Osteocyte (in vitro differentiated cells): ENCODE data around the gene TMEM106C. TPM values are rescaled to one million over a fixed set of nuclear protein-coding genes. Genes with fewer than 3 reads are reported as not detected.

ENCODE experiments used
- DNase-seq: peaks from one replicate; pipeline ENCODE4 v3.0.0; 2021; ENCODE audit warnings: mixed read lengths; ENCODE audit not compliant: unreplicated experiment; ENCODE audit errors: extremely low spot score
- H3K27ac Mint-ChIP-seq: one replicate; pipeline ENCODE4 v1.8.0; 2021; ENCODE audit warnings: mild to moderate bottlenecking, mixed read lengths; ENCODE audit not compliant: unreplicated experiment
- H3K27me3 Mint-ChIP-seq: one replicate; pipeline ENCODE4 v1.8.0; 2021; ENCODE audit warnings: mixed read lengths; ENCODE audit not compliant: unreplicated experiment
- H3K36me3 Mint-ChIP-seq: one replicate; pipeline ENCODE4 v1.8.0; 2021; ENCODE audit warnings: mixed read lengths; ENCODE audit not compliant: unreplicated experiment
- H3K4me1 Mint-ChIP-seq: one replicate; pipeline ENCODE4 v1.8.0; 2021; ENCODE audit warnings: mixed read lengths; ENCODE audit not compliant: unreplicated experiment
- H3K4me3 Mint-ChIP-seq: one replicate; pipeline ENCODE4 v1.8.0; 2021; ENCODE audit warnings: mild to moderate bottlenecking, moderate library complexity, mixed read lengths; ENCODE audit not compliant: unreplicated experiment
- H3K9me3 Mint-ChIP-seq: one replicate; pipeline ENCODE4 v1.8.0; 2021; ENCODE audit warnings: mixed read lengths; ENCODE audit not compliant: unreplicated experiment
- CTCF ChIP-seq: fragments of 200-600 bp; sonication (generic); IDR thresholded peaks from 2 replicates; pipeline ENCODE4 v1.5.0; 2021; ENCODE audit warnings: antibody characterized with exemption, mild to moderate bottlenecking, moderate library complexity
- total RNA-seq: library from RNA; stranded (reverse); gene quantifications from 2 replicates; pipeline ENCODE4 v1.2.1, GENCODE V29; 2021

The TMEM106C gene
- total RNA-seq, 1 donor from 2014 or later = 53.2 TPM

DNA sequence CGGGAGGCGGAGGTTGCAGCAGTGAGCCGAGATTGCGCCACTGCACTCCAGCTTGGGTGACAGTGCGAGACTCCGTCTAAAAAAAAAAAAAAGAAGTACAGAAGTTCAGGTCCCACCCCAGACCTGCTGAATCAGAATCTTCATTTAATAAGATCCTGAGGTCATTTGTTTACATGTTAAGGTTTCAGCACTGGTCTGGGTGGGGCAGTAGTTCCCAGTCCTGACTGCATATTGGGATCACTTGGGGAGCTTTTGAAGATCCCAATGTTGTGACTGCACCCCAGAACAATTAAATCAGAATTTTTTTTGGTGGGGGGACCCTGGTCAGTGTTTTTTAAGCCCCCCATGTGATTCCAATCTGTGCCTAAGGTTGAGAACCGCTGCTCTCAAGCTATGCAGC, 52.6 kb downstream of the TMEM106C start:
- H3K27me3 Mint-ChIP-seq = peaks cover 73% of the 10 kb centered on the region
- no peak for TF ChIP-seq CTCF
- H3K4me1 Mint-ChIP-seq = no peaks in the 10 kb centered on the region
- no peak for DNase-seq
- no peak overlapping the region for H3K4me3 Mint-ChIP-seq
- H3K27ac Mint-ChIP-seq = no peak overlapping the region
- no peaks in the 10 kb centered on the region for H3K36me3 Mint-ChIP-seq
- no peaks in the 10 kb centered on the region for H3K9me3 Mint-ChIP-seq

- Mint-ChIP-seq H3K4me1 (no peaks in the 10 kb centered on the region), H3K9me3 (no peaks in the 10 kb centered on the region), H3K27ac (no peak overlapping the region), H3K4me3 (no peak overlapping the region), H3K27me3 (peaks cover 72% of the 10 kb centered on the region), H3K36me3 (no peaks in the 10 kb centered on the region)
- no peak for TF ChIP-seq CTCF
- no peak for DNase-seq
Measured at GRCh38 chr12:48016373-48017020, 53.1 kb downstream of the TMEM106C start.

DNA sequence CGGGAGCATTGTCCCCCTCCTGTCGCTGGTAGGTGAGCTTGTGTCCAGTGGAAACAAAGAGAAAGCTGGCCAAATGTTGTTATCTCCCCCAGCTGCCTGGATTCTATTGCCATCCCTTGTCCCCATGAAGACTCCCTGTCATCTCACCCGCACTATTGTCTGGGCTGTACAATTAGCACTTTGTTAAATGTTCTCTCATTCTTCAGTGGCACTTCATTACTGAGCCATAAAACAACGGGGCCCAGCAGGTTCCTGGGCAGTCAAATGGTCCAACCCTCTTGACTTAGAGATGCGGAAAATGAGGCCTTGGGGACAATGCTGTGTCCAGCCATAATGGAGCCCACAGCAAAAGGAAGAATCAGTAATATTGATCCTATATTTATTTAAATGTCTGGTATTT, 54.1 kb downstream of the TMEM106C start:
- no peak overlapping the region for H3K27ac Mint-ChIP-seq
- H3K9me3 Mint-ChIP-seq = no peaks in the 10 kb centered on the region
- peaks cover 75% of the 10 kb centered on the region for H3K27me3 Mint-ChIP-seq
- DNase-seq = no peak
- no peak overlapping the region for H3K4me3 Mint-ChIP-seq
- no peaks in the 10 kb centered on the region for H3K36me3 Mint-ChIP-seq
- no peak for TF ChIP-seq CTCF
- H3K4me1 Mint-ChIP-seq = no peaks in the 10 kb centered on the region

- H3K27ac Mint-ChIP-seq = no peak overlapping the region
Measured at GRCh38 chr12:48017921-48018617, 54.7 kb downstream of the TMEM106C start.

More at GRCh38 chr12:48017921-48018617, 54.7 kb downstream of the TMEM106C start:
- DNase-seq = no peak
- Mint-ChIP-seq H3K4me3 (no peak overlapping the region), H3K27me3 (peaks cover 73% of the 10 kb centered on the region), H3K36me3 (no peaks in the 10 kb centered on the region), H3K9me3 (no peaks in the 10 kb centered on the region), H3K4me1 (no peaks in the 10 kb centered on the region)
- TF ChIP-seq CTCF = no peak

Other genes with a start within 250 kb of the TMEM106C start
- gene ENDOU, start 238.1 kb upstream of the TMEM106C start, total RNA-seq = not detected in 2 replicates
- gene RAPGEF3, start 204.7 kb upstream of the TMEM106C start, total RNA-seq = 1.2 and 1.9 TPM in 2 replicates
- gene SLC48A1, start 190.4 kb upstream of the TMEM106C start, total RNA-seq = 21.2 and 21.6 TPM in 2 replicates
- 114 and 120 TPM in 2 replicates for gene HDAC7, start 143.7 kb upstream of the TMEM106C start, total RNA-seq
- gene VDR, start 58.6 kb upstream of the TMEM106C start, total RNA-seq = 1.9 and 2.7 TPM in 2 replicates
- 0.70 and 2.0 TPM in 2 replicates for gene COL2A1, start 40.9 kb downstream of the TMEM106C start, total RNA-seq
- 19.4 and 25.6 TPM in 2 replicates for gene SENP1, start 142.5 kb downstream of the TMEM106C start, total RNA-seq
- gene PFKM, start 155.8 kb downstream of the TMEM106C start, total RNA-seq = 78.0 and 81.5 TPM in 2 replicates
- gene ASB8, start 193.9 kb downstream of the TMEM106C start, total RNA-seq = 34.4 and 36.1 TPM in 2 replicates
- 0.29 and 0.32 TPM in 2 replicates for gene CCDC184, start 220.0 kb downstream of the TMEM106C start, total RNA-seq
- not detected in 2 replicates for gene OR10AD1, start 239.7 kb downstream of the TMEM106C start, total RNA-seq